ENCODE results near the gene CDON.

- TF ChIP-seq CTCF (IDR thresholded peaks at IDR 0.05; ENCODE audit: insufficient read depth, low read length) (no peak), POLR2AphosphoS5 (IDR thresholded peaks at IDR 0.05; ENCODE audit: low read depth) (no peak), GABPA (IDR thresholded peaks at IDR 0.05; ENCODE audit: low read depth) (no peak)
Observed at GRCh38 chr11:125954945-125955640, 107.6 kb downstream of the CDON start.

All from HL-60 (cell line).